Loucy (cell line): ENCODE results near the gene CCDC6.

Source experiments
- H2AFZ ChIP-seq: fragments of 200-600 bp; sonication (generic); 2 replicates; pipeline ENCODE4 v1.6.0; 2016; ENCODE audit warnings: antibody characterized with exemption, mild to moderate bottlenecking, low read length, moderate library complexity
- H3F3A ChIP-seq: fragments of 200-600 bp; 2 replicates; pipeline ENCODE4 v1.6.0; 2016; ENCODE audit warnings: antibody characterized with exemption, low read depth, mild to moderate bottlenecking
- H3K27me3 ChIP-seq: fragments of 200-600 bp; sonication (generic); 2 replicates; pipeline ENCODE4 v1.6.1; 2014; ENCODE audit warnings: low read length, mild to moderate bottlenecking; ENCODE audit not compliant: insufficient read depth, poor library complexity, severe bottlenecking
- H3K36me3 ChIP-seq: fragments of 200-600 bp; sonication (generic); 2 replicates; pipeline ENCODE4 v1.6.1; 2016; ENCODE audit warnings: low read length; ENCODE audit not compliant: insufficient read depth
- H3K4me1 ChIP-seq: fragments of 200-600 bp; sonication (generic); 2 replicates; pipeline ENCODE4 v1.5.1; 2014; ENCODE audit warnings: low read length, mild to moderate bottlenecking; ENCODE audit not compliant: insufficient read depth, poor library complexity, severe bottlenecking
- H3K4me2 ChIP-seq: fragments of 200-600 bp; sonication (generic); 2 replicates; pipeline ENCODE4 v1.6.0; 2014; ENCODE audit warnings: antibody characterized with exemption, low read length, low read depth, mild to moderate bottlenecking; ENCODE audit not compliant: poor library complexity, severe bottlenecking
- H3K4me3 ChIP-seq: fragments of 200-600 bp; sonication (generic); 2 replicates; pipeline ENCODE4 v1.5.1; 2014; ENCODE audit warnings: low read length, mild to moderate bottlenecking, mixed read lengths; ENCODE audit not compliant: poor library complexity, severe bottlenecking
- H3K79me2 ChIP-seq: fragments of 200-600 bp; sonication (generic); 2 replicates; pipeline ENCODE4 v1.6.1; 2014; ENCODE audit warnings: low read length; ENCODE audit not compliant: insufficient read depth
- H3K9ac ChIP-seq: fragments of 200-600 bp; sonication (generic); 2 replicates; pipeline ENCODE4 v1.6.0; 2014; ENCODE audit warnings: mild to moderate bottlenecking, low read depth, low read length, moderate library complexity; ENCODE audit not compliant: poor library complexity, severe bottlenecking
- H3K9me2 ChIP-seq: fragments of 200-600 bp; sonication (generic); replicated peaks from 2 replicates; pipeline ENCODE4 v1.6.1; 2016; ENCODE audit warnings: low read depth, low read length, mixed read lengths
- H3K9me3 ChIP-seq: fragments of 200-600 bp; sonication (generic); 2 replicates; pipeline ENCODE4 v1.6.1; 2014; ENCODE audit warnings: mild to moderate bottlenecking, antibody characterized with exemption, low read length, low read depth; ENCODE audit not compliant: insufficient read depth
- H4K20me1 ChIP-seq: fragments of 200-600 bp; sonication (generic); 2 replicates; pipeline ENCODE4 v1.6.0; 2014; ENCODE audit warnings: antibody characterized with exemption, low read length, mild to moderate bottlenecking; ENCODE audit not compliant: insufficient read depth, poor library complexity, severe bottlenecking
- CTCF ChIP-seq: fragments of 200-600 bp; sonication (generic); conservative IDR thresholded peaks from 2 replicates; pipeline ENCODE4 v1.5.1; 2014; ENCODE audit warnings: mild to moderate bottlenecking, antibody characterized with exemption, low read length
- EZH2phosphoT487 ChIP-seq: fragments of 200-600 bp; IDR thresholded peaks from 2 replicates; pipeline ENCODE4 v1.6.1; 2018; ENCODE audit warnings: antibody characterized with exemption, mild to moderate bottlenecking, moderate library complexity, borderline replicate concordance

The CCDC6 gene

GRCh38 chr10:59799421-59799820, 106.9 kb downstream of the CCDC6 start:
- H3K79me2 ChIP-seq: no peaks in the 10 kb centered on the region
- no peaks in the 10 kb centered on the region for H3K27me3 ChIP-seq
- no peak overlapping the region for H3K9ac ChIP-seq
- H4K20me1 ChIP-seq: no peaks in the 10 kb centered on the region
- H3K4me3 ChIP-seq: no peak overlapping the region
- H3K4me2 ChIP-seq: no peak overlapping the region
- no peaks in the 10 kb centered on the region for H3K4me1 ChIP-seq
- H3K9me3 ChIP-seq: no peaks in the 10 kb centered on the region
- H3K9me2 ChIP-seq: no peaks in the 10 kb centered on the region
- H3F3A ChIP-seq: no peaks in the 10 kb centered on the region
- TF ChIP-seq CTCF (no peak), EZH2phosphoT487 (no peak)
- H2AFZ ChIP-seq: no peak overlapping the region
- peaks cover 60% of the 10 kb centered on the region for H3K36me3 ChIP-seq

GRCh38 chr10:59793919-59794318, 112.4 kb downstream of the CCDC6 start:
- Histone ChIP-seq H3K36me3 (peaks cover 73% of the 10 kb centered on the region), H4K20me1 (no peaks in the 10 kb centered on the region), H3F3A (no peaks in the 10 kb centered on the region), H3K9me3 (no peaks in the 10 kb centered on the region), H3K9me2 (no peaks in the 10 kb centered on the region), H3K4me3 (no peak overlapping the region), H3K4me2 (no peak overlapping the region), H3K9ac (no peak overlapping the region), H2AFZ (no peak overlapping the region), H3K27me3 (no peaks in the 10 kb centered on the region), H3K4me1 (no peaks in the 10 kb centered on the region), H3K79me2 (no peaks in the 10 kb centered on the region)
- TF ChIP-seq CTCF (no peak), EZH2phosphoT487 (no peak)

- H3K4me2 ChIP-seq: no peak overlapping the region
- H3K4me1 ChIP-seq: no peaks in the 10 kb centered on the region
- no peak overlapping the region for H3K9ac ChIP-seq
- H3K9me2 ChIP-seq: no peaks in the 10 kb centered on the region
- H3K4me3 ChIP-seq: no peak overlapping the region
- H3K9me3 ChIP-seq: no peaks in the 10 kb centered on the region
- no peaks in the 10 kb centered on the region for H3K79me2 ChIP-seq
- no peaks in the 10 kb centered on the region for H3F3A ChIP-seq
- H3K27me3 ChIP-seq: no peaks in the 10 kb centered on the region
- peaks cover 66% of the 10 kb centered on the region for H3K36me3 ChIP-seq
- H4K20me1 ChIP-seq: no peaks in the 10 kb centered on the region
- H2AFZ ChIP-seq: no peak overlapping the region
- TF ChIP-seq EZH2phosphoT487 (no peak), CTCF (no peak)
These were observed 113.5 kb downstream of the CCDC6 start for GRCh38 chr10:59792812-59793211.
